Cortex of kidney (tissue), 1 donor: ENCODE results near the gene PBX1.

Experiments
- DNase-seq: peaks from one replicate; lab custom pipeline; 2025; lab: John Stamatoyannopoulos, UW

PBX1 gene

GRCh38 chr1:164563721-164564360 lies 4.9 kb downstream of the PBX1 start:
- no peak for DNase-seq

- DNase-seq: no peak
Measured at GRCh38 chr1:164564378-164564777, 5.4 kb downstream of the PBX1 start.

GRCh38 chr1:164565357-164565756 lies 6.4 kb downstream of the PBX1 start:
- no peak for DNase-seq

GRCh38 chr1:164567774-164568173 lies 8.8 kb downstream of the PBX1 start:
- DNase-seq: no peak

- DNase-seq: no peak
Measured at GRCh38 chr1:164569241-164569640, 10.3 kb downstream of the PBX1 start.

- DNase-seq: no peak
Measured at GRCh38 chr1:164569866-164570265, 10.9 kb downstream of the PBX1 start.

GRCh38 chr1:164571333-164571732 lies 12.3 kb downstream of the PBX1 start:
- no peak for DNase-seq

GRCh38 chr1:164575356-164575886 lies 16.4 kb downstream of the PBX1 start:
- DNase-seq: no peak

GRCh38 chr1:164576291-164577271 lies 17.6 kb downstream of the PBX1 start:
- no peak for DNase-seq

- no peak for DNase-seq
Measured at GRCh38 chr1:164577291-164577690, 18.3 kb downstream of the PBX1 start.

- DNase-seq: no peak
Measured at GRCh38 chr1:164578479-164579200, 19.7 kb downstream of the PBX1 start.

GRCh38 chr1:164579381-164579780 lies 20.4 kb downstream of the PBX1 start:
- no peak for DNase-seq

- no peak for DNase-seq
Measured at GRCh38 chr1:164581762-164582161, 22.8 kb downstream of the PBX1 start.

- DNase-seq: no peak
Measured at GRCh38 chr1:164583196-164583595, 24.2 kb downstream of the PBX1 start.

GRCh38 chr1:164583835-164584539 lies 25.0 kb downstream of the PBX1 start:
- DNase-seq: no peak

- no peak for DNase-seq
Measured at GRCh38 chr1:164586591-164586990, 27.6 kb downstream of the PBX1 start.

GRCh38 chr1:164587617-164588501 lies 28.9 kb downstream of the PBX1 start:
- DNase-seq: no peak

- no peak for DNase-seq
Measured at GRCh38 chr1:164588516-164589341, 29.7 kb downstream of the PBX1 start.

- no peak for DNase-seq
Measured at GRCh38 chr1:164589408-164589807, 30.4 kb downstream of the PBX1 start.
